Caco-2 (cell line): ENCODE results near the gene ZNF154. TPM values are rescaled to one million over a fixed set of nuclear protein-coding genes. Genes with fewer than 3 reads are reported as not detected.
A peak's percentile ranks its signal among the peaks of the same experiment; 100 is the strongest.
"Not testable (repeated sequence)": the region's sequence is repeated elsewhere in the genome, so short reads cannot be mapped to it uniquely, and the experiment has no call there.

ENCODE experiments used
- BruUV-seq: library from RNA; stranded (reverse); fragments of 400-500 nt; replicated peaks from 2 replicates; lab custom pipeline; 2021; lab: Mats Ljungman, UMichigan
- CTCF ChIA-PET: fragments of 300-600 bp; sonication (Branson Sonifier 250); formaldehyde crosslinking; loops from one replicate; lab custom pipeline; 2022; ENCODE audit warnings: antibody characterized with exemption; lab: Charles Lee
- POLR2A ChIA-PET: fragments of 300-600 bp; sonication (Branson Sonifier 250); formaldehyde crosslinking; loops from one replicate; lab custom pipeline; 2022; ENCODE audit warnings: antibody characterized with exemption; lab: Charles Lee
- DNase-seq, 2 experiments: peaks; one replicate each; pipeline versions ENCODE4 v3.0.0 to v3.0.0-alpha.2; 2020 to 2022
- H3K27me3 ChIP-seq: replicated peaks from 2 replicates; pipeline ENCODE4 v1.6.0; 2011; ENCODE audit warnings: low read length; ENCODE audit not compliant: control insufficient read depth, insufficient read depth
- H3K36me3 ChIP-seq: 2 replicates; pipeline ENCODE4 v1.5.1; 2011; ENCODE audit warnings: low read length; ENCODE audit not compliant: control insufficient read depth, insufficient read depth
- H3K4me1 ChIP-seq: fragments of 250-450 bp; sonication (Bioruptor Pico); 2 replicates; pipeline ENCODE4 v1.5.1; 2020; ENCODE audit warnings: mild to moderate bottlenecking
- H3K4me3 ChIP-seq: 2 replicates; pipeline ENCODE4 v1.5.1; 2011; ENCODE audit warnings: low read depth, mild to moderate bottlenecking, control low read depth, low read length
- H3K9me3 ChIP-seq: fragments of 250-450 bp; sonication (Bioruptor Pico); 2 replicates; pipeline ENCODE4 v1.5.1; 2020; ENCODE audit warnings: mild to moderate bottlenecking, moderate library complexity
- H3K27ac Mint-ChIP-seq: one replicate; pipeline ENCODE4 v1.8.0; 2022; ENCODE audit warnings: mixed read lengths; ENCODE audit not compliant: unreplicated experiment
- H3K27me3 Mint-ChIP-seq: one replicate; pipeline ENCODE4 v1.8.0; 2022; ENCODE audit warnings: mixed read lengths; ENCODE audit not compliant: insufficient read depth, unreplicated experiment
- H3K36me3 Mint-ChIP-seq: one replicate; pipeline ENCODE4 v1.8.0; 2022; ENCODE audit warnings: mild to moderate bottlenecking, mixed read lengths; ENCODE audit not compliant: insufficient read depth, unreplicated experiment
- H3K4me1 Mint-ChIP-seq: one replicate; pipeline ENCODE4 v1.8.0; 2022; ENCODE audit warnings: low read depth, mixed read lengths; ENCODE audit not compliant: unreplicated experiment
- H3K4me3 Mint-ChIP-seq: one replicate; pipeline ENCODE4 v1.8.0; 2022; ENCODE audit warnings: mild to moderate bottlenecking, moderate library complexity, mixed read lengths; ENCODE audit not compliant: unreplicated experiment
- H3K9me3 Mint-ChIP-seq: one replicate; pipeline ENCODE4 v1.8.0; 2022; ENCODE audit warnings: mixed read lengths; ENCODE audit not compliant: unreplicated experiment
- intact Hi-C: fragments of 100-400 bp; cut with micrococcal nuclease; formaldehyde crosslinking; loops from one replicate; pipeline ENCODE4 v1.10.0; 2022; ENCODE audit not compliant: unreplicated experiment
- total RNA-seq: library from RNA; stranded (reverse); gene quantifications from 2 replicates; pipeline ENCODE4 v1.2.3, GENCODE V29; 2022
- TF ChIP-seq, protein P1 (sequence below), 2 experiments: fragments of 200-600 bp in 1 of 2; IDR thresholded peaks; 1 replicate in 1 of 2; 2 replicates in 1 of 2; pipeline versions ENCODE4 v1.5.1 to v1.8.0; 2011 to 2022; ENCODE audit warnings: antibody characterized with exemption in 1 of 2, control low read depth in 1 of 2, inconsistent platforms in 1 of 2, low read depth in 1 of 2, low read length in 1 of 2, mild to moderate bottlenecking in 1 of 2, moderate library complexity in 1 of 2; ENCODE audit not compliant: insufficient read depth in 1 of 2, severe bottlenecking in 1 of 2, unreplicated experiment in 1 of 2

The ZNF154 gene
- total RNA-seq, 1 experiment from 2014 or later = not detected

DNA sequence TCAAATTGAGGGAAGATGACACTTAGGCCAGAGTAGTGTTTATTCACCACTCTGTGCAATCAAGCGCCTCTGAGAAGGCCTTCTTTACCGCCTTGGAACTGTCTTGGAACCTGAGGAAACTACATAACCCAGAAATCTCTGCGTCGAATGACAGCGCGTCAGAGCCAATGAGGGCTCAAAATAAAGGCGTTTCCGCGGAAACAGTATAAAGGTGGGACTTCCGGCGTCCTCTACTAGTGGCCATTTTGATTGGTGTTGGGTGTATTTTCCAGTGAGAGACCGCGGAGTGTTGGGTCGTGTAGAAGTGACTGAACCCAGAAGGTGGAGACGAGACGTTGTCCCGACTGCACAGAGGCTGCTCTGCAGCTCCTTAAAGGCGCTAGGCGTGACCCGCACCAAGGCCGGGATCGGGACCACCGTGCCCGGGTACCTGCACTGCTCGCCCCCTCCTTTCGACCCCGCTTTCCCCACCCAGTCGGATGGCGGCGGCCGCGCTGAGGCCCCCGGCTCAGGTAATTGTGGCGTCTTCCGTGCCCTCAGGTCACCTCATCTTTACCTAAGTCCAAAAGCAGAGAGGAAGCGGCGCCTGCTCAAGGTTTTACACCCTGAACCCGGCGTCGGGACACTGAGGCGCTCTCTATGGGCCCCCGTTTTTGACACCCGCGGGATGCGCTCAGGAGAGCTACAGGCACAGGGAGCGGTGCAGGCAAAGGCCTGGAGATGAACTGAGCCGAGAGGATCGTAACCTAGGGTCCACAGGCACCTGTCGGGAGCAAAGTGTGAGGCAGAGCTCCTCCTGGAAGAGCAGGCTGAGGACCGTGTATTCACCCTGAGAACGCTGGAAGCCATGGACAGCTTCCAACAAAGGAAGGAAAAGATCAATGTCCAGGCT is 37.8 kb upstream of the ZNF154 start, which contains the start of gene ZNF776:
ZNF776 (plus strand) TSS at position 236 of the 892 bp plus-strand sequence; CDS start at position 480, 244 bp downstream.
- Histone ChIP-seq H3K27me3 (no peaks in the 10 kb centered on the region), H3K9me3 (no peaks in the 10 kb centered on the region; the same call in 1 of the 2 replicates), H3K36me3 (peaks cover 6% of the 10 kb centered on the region), H3K4me3 (peak within 1 kb of the TSS; percentile 100), H3K4me1 (peaks cover 4% of the 10 kb centered on the region; the same call in 1 of the 2 replicates)
- Mint-ChIP-seq H3K9me3 (peaks cover 7% of the 10 kb centered on the region), H3K4me3 (peak within 1 kb of the TSS; percentile 100), H3K4me1 (peaks cover 12% of the 10 kb centered on the region), H3K36me3 (peaks cover 52% of the 10 kb centered on the region), H3K27ac (peak within 1 kb of the TSS; percentile 99), H3K27me3 (no peaks in the 10 kb centered on the region)
- TSS peak; percentile 54 for BruUV-seq
- TF ChIP-seq, protein P1, sequence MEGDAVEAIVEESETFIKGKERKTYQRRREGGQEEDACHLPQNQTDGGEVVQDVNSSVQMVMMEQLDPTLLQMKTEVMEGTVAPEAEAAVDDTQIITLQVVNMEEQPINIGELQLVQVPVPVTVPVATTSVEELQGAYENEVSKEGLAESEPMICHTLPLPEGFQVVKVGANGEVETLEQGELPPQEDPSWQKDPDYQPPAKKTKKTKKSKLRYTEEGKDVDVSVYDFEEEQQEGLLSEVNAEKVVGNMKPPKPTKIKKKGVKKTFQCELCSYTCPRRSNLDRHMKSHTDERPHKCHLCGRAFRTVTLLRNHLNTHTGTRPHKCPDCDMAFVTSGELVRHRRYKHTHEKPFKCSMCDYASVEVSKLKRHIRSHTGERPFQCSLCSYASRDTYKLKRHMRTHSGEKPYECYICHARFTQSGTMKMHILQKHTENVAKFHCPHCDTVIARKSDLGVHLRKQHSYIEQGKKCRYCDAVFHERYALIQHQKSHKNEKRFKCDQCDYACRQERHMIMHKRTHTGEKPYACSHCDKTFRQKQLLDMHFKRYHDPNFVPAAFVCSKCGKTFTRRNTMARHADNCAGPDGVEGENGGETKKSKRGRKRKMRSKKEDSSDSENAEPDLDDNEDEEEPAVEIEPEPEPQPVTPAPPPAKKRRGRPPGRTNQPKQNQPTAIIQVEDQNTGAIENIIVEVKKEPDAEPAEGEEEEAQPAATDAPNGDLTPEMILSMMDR (IDR thresholded peaks at IDR 0.05; ENCODE audit: insufficient read depth in 1 of 2, low read depth in 1 of 2, low read length in 1 of 2, severe bottlenecking in 1 of 2, unreplicated experiment in 1 of 2) = no peak
- peak; percentile 86 to 89 for DNase-seq
- ChIA-PET CTCF (no interaction called here), POLR2A (interaction anchor here (0.6 to 1.0 kb wide), 5 partner anchors 11 to 72 kb away, joined by 3 to 7 read pairs (median 3); partner anchors contain the start of genes ZNF551 and ZNF552)
- intact Hi-C loops = loop anchor here (1.0 to 5.0 kb wide), 4 partner anchors 65 to 168 kb away; partner anchors contain the start of genes ZNF211, ZNF416 and ZNF552

DNA sequence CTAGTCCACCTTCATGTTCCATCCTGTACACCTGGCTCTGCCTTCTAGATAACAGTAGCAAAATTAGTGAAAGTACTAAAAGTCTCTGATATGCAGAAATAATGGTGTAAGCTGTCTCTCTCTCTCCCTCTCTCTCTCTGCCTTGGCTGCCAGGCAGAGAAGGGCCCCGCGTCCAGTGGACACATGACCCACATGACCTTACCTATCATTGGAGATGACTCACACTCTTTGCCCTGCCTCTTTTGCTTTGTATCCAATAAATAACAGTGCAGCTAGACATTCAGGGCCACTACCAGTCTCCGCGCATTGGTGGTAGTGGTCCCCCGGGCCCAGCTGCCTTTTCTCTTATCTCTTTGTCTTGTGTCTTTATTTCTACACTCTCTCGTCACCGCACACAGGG is 29.8 kb upstream of the ZNF154 start:
- H3K27me3 ChIP-seq, BruUV-seq, DNase-seq, H3K27ac Mint-ChIP-seq, CTCF ChIA-PET, intact Hi-C loops, H3K36me3 ChIP-seq, H3K4me1 Mint-ChIP-seq, H3K27me3 Mint-ChIP-seq, POLR2A ChIA-PET, H3K4me3 Mint-ChIP-seq, H3K36me3 Mint-ChIP-seq, H3K4me3 ChIP-seq, H3K4me1 ChIP-seq: not testable (repeated sequence)
- H3K9me3 Mint-ChIP-seq = peaks cover 22% of the 10 kb centered on the region
- peaks cover 14% of the 10 kb centered on the region for H3K9me3 ChIP-seq

DNA sequence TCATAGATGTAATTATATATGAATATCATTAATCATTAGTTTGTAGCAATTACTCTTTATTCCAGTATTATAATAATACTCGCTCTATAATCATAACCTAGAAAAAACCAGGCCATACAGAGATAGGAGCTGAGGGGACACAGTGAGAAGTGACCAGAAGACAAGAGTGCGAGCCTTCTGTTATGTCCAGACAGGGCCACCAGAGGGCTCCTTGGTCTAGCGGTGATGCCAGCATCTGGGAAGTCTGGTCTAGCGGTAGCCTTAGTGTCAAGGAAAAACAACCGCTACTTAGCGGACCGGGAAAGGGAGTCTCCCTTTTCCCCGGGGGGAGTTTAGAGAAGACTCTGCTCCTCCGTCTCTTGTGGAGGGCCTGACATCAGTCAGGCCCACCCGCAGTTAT is 29.3 kb upstream of the ZNF154 start:
- H3K27me3 Mint-ChIP-seq, H3K27ac Mint-ChIP-seq, H3K36me3 ChIP-seq, intact Hi-C loops, CTCF ChIA-PET, H3K36me3 Mint-ChIP-seq, H3K4me1 Mint-ChIP-seq, H3K4me1 ChIP-seq, POLR2A ChIA-PET, H3K27me3 ChIP-seq, BruUV-seq, H3K4me3 ChIP-seq, H3K4me3 Mint-ChIP-seq: not testable (repeated sequence)
- H3K9me3 ChIP-seq = peaks cover 16% of the 10 kb centered on the region
- peaks cover 27% of the 10 kb centered on the region for H3K9me3 Mint-ChIP-seq
- TF ChIP-seq, protein P1 (IDR thresholded peaks at IDR 0.05; ENCODE audit: insufficient read depth in 1 of 2, low read depth in 1 of 2, low read length in 1 of 2, severe bottlenecking in 1 of 2, unreplicated experiment in 1 of 2) = peak in 1 of 2 experiments; percentile 36
- DNase-seq = peak; percentile 42 to 46
